Lower leg skin (tissue), 3 donors: ENCODE results near the gene FUT9.

ENCODE experiments used
- CTCF ChIP-seq, 3 donors: fragments of 450-650 bp; IDR thresholded peaks; one replicate each; pipeline ENCODE4 v1.5.1; 2016; ENCODE audit warnings: antibody characterized with exemption in 3 of 3, mild to moderate bottlenecking in 3 of 3, moderate library complexity in 2 of 3
- POLR2A ChIP-seq, 2 donors: fragments of 450-650 bp; IDR thresholded peaks; one replicate each; pipeline ENCODE4 v1.6.1; 2016 to 2017; ENCODE audit warnings: antibody characterized with exemption in 2 of 2, mild to moderate bottlenecking in 1 of 2, moderate library complexity in 1 of 2

DNA sequence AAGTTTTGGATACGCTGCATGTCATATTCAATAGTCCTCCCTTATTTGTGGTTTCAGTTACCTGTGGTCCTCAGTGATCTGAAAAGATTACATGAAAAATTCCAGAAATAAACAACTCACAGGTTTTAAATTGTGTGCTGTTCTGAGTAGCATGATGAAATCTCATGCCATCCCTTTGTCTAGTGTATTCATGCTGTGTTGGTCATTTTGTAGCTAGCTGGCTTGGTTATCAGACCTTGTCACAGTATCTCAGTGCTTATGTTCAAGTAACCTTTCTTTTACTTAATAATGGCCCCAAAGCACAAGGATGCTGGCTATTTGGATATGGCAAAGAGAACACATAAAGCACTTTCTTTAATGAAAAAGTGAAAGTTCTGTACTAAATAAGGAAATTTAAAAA lies 78.3 kb downstream of the FUT9 start:
- TF ChIP-seq CTCF (IDR thresholded peaks at IDR 0.05) (no peak), POLR2A (IDR thresholded peaks at IDR 0.05) (no peak)
